Measurements from ENCODE around the gene GCNT2.
"Not testable (repeated sequence)": the region's sequence is repeated elsewhere in the genome, so short reads cannot be mapped to it uniquely, and the experiment has no call there.

GCNT2 gene

DNA sequence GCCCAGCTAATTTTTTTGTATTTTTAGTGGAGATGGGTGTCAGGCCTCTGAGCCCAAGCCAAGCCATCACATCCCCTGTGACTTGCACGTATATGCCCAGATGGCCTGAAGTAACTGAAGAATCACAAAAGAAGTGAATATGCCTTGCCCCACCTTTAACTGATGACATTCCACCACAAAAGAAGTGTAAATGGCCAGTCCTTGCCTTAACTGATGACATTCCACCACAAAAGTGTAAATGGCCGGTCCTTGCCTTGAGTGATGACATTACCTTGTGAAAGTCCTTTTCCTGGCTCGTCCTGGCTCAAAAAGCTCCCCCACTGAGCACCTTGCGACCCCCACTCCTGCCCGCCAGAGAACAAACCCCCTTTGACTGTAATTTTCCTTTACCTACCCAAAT lies 54.4 kb downstream of the GCNT2 start:
- H3K27ac ChIP-seq (ENCODE audit: low read depth in 2 of 2, low read length in 2 of 2); H3K9me3 ChIP-seq (ENCODE audit: control insufficient read depth in 2 of 2, low read length in 2 of 2); H3K27me3 ChIP-seq (ENCODE audit: control insufficient read depth in 2 of 2, insufficient read depth in 2 of 2, low read length in 2 of 2); H3K36me3 ChIP-seq (ENCODE audit: control insufficient read depth in 2 of 2, insufficient read depth in 2 of 2, low read length in 2 of 2); H3K4me3 ChIP-seq (ENCODE audit: low read length in 2 of 2); H3K9ac ChIP-seq (ENCODE audit: low read depth in 1 of 2, low read length in 2 of 2); H3K4me1 ChIP-seq (ENCODE audit: control insufficient read depth in 2 of 2, insufficient read depth in 2 of 2, low read length in 2 of 2): not testable (repeated sequence)

DNA sequence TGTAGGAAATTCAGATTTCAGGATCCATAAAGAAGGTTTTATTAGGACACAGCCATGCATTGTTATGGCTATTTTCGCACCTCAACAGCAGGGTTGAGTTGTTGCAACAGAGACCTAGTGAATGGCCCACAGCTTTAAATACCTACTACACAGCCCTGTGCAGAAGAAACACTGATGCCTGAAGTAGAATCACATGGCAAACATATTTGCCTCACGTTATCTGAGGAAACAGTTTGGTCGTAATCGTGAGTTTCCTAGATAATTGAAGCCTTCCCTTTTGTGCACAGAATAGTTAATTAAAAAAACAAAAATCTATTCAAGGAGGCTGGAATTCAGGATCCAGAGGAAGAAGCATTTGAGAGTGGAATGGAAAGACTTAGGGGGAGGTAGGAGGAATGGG lies 55.1 kb downstream of the GCNT2 start:
- Histone ChIP-seq H3K4me1 (ENCODE audit: control insufficient read depth in 2 of 2, insufficient read depth in 2 of 2, low read length in 2 of 2) (no peaks in the 10 kb centered on the region), H3K36me3 (ENCODE audit: control insufficient read depth in 2 of 2, insufficient read depth in 2 of 2, low read length in 2 of 2) (no peaks in the 10 kb centered on the region), H3K9ac (ENCODE audit: low read depth in 1 of 2, low read length in 2 of 2) (no peak overlapping the region), H3K27me3 (ENCODE audit: control insufficient read depth in 2 of 2, insufficient read depth in 2 of 2, low read length in 2 of 2) (no peaks in the 10 kb centered on the region), H3K27ac (ENCODE audit: low read depth in 2 of 2, low read length in 2 of 2) (no peak overlapping the region), H3K9me3 (ENCODE audit: control insufficient read depth in 2 of 2, low read length in 2 of 2) (no peaks in the 10 kb centered on the region), H3K4me3 (ENCODE audit: low read length in 2 of 2) (no peak overlapping the region)

DNA sequence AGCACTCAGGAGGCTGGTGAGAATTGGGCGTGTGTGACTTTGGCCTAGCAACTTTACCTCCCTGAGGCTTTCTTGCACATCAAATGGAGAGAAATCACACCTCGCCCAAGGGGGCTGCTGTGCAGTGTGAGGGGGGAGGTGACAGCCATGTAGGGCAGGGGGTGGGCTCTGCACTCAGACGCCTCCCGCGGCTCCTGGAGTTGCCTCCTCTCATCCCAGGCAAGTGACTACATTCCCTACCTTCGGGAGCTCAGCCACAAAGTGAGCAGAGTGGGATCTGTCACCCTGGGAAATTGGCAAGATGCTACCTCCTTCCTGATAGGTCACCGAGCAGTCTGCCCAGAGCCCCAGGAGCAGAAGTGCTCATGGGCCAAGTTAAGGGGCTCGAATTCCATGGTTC lies 56.0 kb downstream of the GCNT2 start:
- Histone ChIP-seq H3K4me1 (ENCODE audit: control insufficient read depth in 2 of 2, insufficient read depth in 2 of 2, low read length in 2 of 2) (no peaks in the 10 kb centered on the region), H3K4me3 (ENCODE audit: low read length in 2 of 2) (no peak overlapping the region), H3K27me3 (ENCODE audit: control insufficient read depth in 2 of 2, insufficient read depth in 2 of 2, low read length in 2 of 2) (no peaks in the 10 kb centered on the region), H3K36me3 (ENCODE audit: control insufficient read depth in 2 of 2, insufficient read depth in 2 of 2, low read length in 2 of 2) (no peaks in the 10 kb centered on the region), H3K9me3 (ENCODE audit: control insufficient read depth in 2 of 2, low read length in 2 of 2) (no peaks in the 10 kb centered on the region), H3K9ac (ENCODE audit: low read depth in 1 of 2, low read length in 2 of 2) (no peak overlapping the region), H3K27ac (ENCODE audit: low read depth in 2 of 2, low read length in 2 of 2) (no peak overlapping the region)

DNA sequence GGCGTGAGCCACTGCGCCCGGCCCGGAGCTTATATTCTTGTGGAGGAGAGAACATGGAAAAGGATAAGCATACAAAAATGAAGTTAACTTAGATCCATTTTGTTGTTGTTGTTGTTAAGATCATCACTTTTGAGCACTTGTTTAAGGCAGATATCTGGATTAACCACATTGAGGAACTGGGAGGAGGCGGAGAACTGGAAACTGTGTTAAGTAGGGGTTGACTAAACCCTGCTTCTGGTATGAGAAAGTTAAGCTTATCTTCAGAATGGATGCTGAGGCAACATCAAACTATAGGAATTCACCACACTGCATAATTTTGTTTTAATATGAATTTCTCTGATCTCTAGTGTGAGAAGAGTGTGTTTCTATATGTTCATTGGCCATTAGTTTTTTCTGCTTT lies 57.6 kb downstream of the GCNT2 start:
- Histone ChIP-seq H3K9ac (ENCODE audit: low read depth in 1 of 2, low read length in 2 of 2) (no peak overlapping the region), H3K4me1 (ENCODE audit: control insufficient read depth in 2 of 2, insufficient read depth in 2 of 2, low read length in 2 of 2) (peaks cover 7% of the 10 kb centered on the region in 2 donors), H3K27ac (ENCODE audit: low read depth in 2 of 2, low read length in 2 of 2) (no peak overlapping the region), H3K4me3 (ENCODE audit: low read length in 2 of 2) (no peak overlapping the region), H3K27me3 (ENCODE audit: control insufficient read depth in 2 of 2, insufficient read depth in 2 of 2, low read length in 2 of 2) (no peaks in the 10 kb centered on the region), H3K36me3 (ENCODE audit: control insufficient read depth in 2 of 2, insufficient read depth in 2 of 2, low read length in 2 of 2) (no peaks in the 10 kb centered on the region), H3K9me3 (ENCODE audit: control insufficient read depth in 2 of 2, low read length in 2 of 2) (no peaks in the 10 kb centered on the region)

DNA sequence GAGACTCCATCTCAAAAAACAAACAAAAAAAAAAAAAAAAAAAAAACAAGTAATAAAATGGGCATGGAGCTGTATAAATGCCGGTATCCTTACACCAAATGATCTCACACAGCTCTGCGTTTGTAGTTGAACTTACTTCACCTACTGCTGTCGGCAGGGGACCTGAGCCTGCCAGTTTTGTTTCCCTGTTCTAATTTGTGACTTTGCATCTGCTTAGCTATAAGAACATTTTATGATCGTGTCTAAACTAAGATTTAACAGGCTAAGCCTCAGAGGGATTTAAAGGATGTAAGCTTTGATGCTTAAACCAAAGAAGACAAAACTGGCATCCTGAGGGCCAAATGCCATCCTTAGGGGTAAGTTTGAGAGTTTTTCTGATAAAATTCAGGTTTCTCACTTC lies 58.7 kb downstream of the GCNT2 start:
- H3K27me3 ChIP-seq (ENCODE audit: control insufficient read depth in 2 of 2, insufficient read depth in 2 of 2, low read length in 2 of 2): no peaks in the 10 kb centered on the region
- H3K9ac ChIP-seq (ENCODE audit: low read depth in 1 of 2, low read length in 2 of 2): no peak overlapping the region
- no peak overlapping the region for H3K4me3 ChIP-seq (ENCODE audit: low read length in 2 of 2)
- no peaks in the 10 kb centered on the region for H3K36me3 ChIP-seq (ENCODE audit: control insufficient read depth in 2 of 2, insufficient read depth in 2 of 2, low read length in 2 of 2)
- peaks cover 7% of the 10 kb centered on the region in 2 donors for H3K4me1 ChIP-seq (ENCODE audit: control insufficient read depth in 2 of 2, insufficient read depth in 2 of 2, low read length in 2 of 2)
- H3K27ac ChIP-seq (ENCODE audit: low read depth in 2 of 2, low read length in 2 of 2): no peak overlapping the region
- no peaks in the 10 kb centered on the region for H3K9me3 ChIP-seq (ENCODE audit: control insufficient read depth in 2 of 2, low read length in 2 of 2)

DNA sequence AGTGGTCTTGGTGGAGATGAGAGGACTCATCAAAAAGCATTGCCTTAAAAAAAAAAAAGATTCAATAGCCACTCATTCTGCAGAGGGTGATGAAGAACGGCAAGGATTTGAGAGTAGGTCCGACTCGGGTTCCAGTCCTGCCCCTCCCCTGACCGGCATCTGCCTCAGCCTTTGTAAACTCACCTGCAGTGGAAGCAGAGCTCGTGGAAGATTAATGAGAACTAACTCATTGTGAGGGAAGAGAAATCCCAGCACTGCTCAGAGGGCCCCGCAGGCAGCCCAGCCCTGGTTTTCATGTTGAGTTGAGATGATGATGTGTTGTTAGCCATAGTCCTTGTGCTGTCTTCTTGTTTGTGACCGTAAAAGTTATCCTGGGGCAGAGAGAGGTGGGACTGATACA lies 59.4 kb downstream of the GCNT2 start:
- Histone ChIP-seq H3K36me3 (ENCODE audit: control insufficient read depth in 2 of 2, insufficient read depth in 2 of 2, low read length in 2 of 2) (no peaks in the 10 kb centered on the region), H3K27ac (ENCODE audit: low read depth in 2 of 2, low read length in 2 of 2) (no peak overlapping the region), H3K4me3 (ENCODE audit: low read length in 2 of 2) (no peak overlapping the region), H3K4me1 (ENCODE audit: control insufficient read depth in 2 of 2, insufficient read depth in 2 of 2, low read length in 2 of 2) (peaks cover 7% of the 10 kb centered on the region in 2 donors), H3K9me3 (ENCODE audit: control insufficient read depth in 2 of 2, low read length in 2 of 2) (no peaks in the 10 kb centered on the region), H3K9ac (ENCODE audit: low read depth in 1 of 2, low read length in 2 of 2) (no peak overlapping the region), H3K27me3 (ENCODE audit: control insufficient read depth in 2 of 2, insufficient read depth in 2 of 2, low read length in 2 of 2) (no peaks in the 10 kb centered on the region)

DNA sequence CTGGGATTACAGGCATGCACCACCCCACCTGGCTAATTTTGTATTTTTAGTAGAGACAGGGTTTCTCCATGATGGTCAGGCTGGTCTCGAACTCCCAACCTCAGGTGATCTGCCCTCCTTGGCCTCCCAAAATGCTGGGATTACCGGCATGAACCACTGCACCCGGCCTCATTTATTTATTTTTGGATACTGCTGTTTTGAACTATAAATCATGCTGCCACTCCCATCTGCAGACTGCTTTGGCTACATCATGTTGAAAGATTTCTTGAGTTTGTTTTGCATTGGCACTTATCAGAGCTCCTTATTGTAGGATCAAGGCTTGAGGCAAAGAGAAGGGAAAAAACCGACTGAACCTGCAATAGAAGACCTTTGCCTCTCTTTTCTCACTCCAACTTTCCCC lies 60.3 kb downstream of the GCNT2 start:
- not testable (repeated sequence) for H3K9me3 ChIP-seq (ENCODE audit: control insufficient read depth in 2 of 2, low read length in 2 of 2); H3K4me1 ChIP-seq (ENCODE audit: control insufficient read depth in 2 of 2, insufficient read depth in 2 of 2, low read length in 2 of 2); H3K9ac ChIP-seq (ENCODE audit: low read depth in 1 of 2, low read length in 2 of 2); H3K4me3 ChIP-seq (ENCODE audit: low read length in 2 of 2); H3K27me3 ChIP-seq (ENCODE audit: control insufficient read depth in 2 of 2, insufficient read depth in 2 of 2, low read length in 2 of 2); H3K36me3 ChIP-seq (ENCODE audit: control insufficient read depth in 2 of 2, insufficient read depth in 2 of 2, low read length in 2 of 2); H3K27ac ChIP-seq (ENCODE audit: low read depth in 2 of 2, low read length in 2 of 2)

DNA sequence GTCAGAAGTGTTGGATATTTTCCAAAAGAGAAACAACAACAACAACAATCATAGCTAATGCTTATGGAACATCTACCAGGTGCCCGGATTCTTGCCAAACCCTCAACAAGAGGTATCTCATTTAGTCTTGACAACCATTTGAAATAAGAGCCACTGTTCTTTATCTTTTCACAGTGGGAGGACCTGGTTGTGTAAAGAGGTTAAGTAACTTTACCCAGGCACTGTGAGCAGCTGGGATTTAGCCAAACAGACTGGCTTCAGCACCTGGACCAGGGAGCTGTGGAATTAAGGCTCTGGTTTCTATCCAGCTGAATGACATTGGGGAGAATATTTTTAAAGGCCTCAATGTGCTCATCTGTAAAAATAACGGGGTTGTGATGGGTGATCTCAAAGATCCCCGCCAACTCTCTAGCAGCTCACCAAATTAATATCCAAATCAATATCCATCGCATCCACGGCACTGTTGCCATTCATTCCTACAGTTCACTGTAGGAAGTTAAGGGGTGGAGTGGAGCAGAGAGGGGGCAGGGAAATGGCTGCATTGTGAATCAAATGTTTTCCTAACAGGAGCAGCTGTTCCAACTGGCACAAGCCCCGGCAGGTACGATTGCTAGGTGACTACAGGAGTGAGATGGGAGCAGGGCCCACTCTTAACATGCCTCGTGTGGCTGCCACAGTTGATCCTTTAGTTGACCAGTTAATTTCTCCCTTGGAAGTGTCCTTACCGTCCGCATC lies 61.8 kb downstream of the GCNT2 start:
- H3K4me1 ChIP-seq (ENCODE audit: control insufficient read depth in 2 of 2, insufficient read depth in 2 of 2, low read length in 2 of 2): peaks cover 7% of the 10 kb centered on the region in 2 donors
- H3K27me3 ChIP-seq (ENCODE audit: control insufficient read depth in 2 of 2, insufficient read depth in 2 of 2, low read length in 2 of 2): no peaks in the 10 kb centered on the region
- H3K27ac ChIP-seq (ENCODE audit: low read depth in 2 of 2, low read length in 2 of 2): no peak overlapping the region
- no peaks in the 10 kb centered on the region for H3K9me3 ChIP-seq (ENCODE audit: control insufficient read depth in 2 of 2, low read length in 2 of 2)
- no peak overlapping the region for H3K4me3 ChIP-seq (ENCODE audit: low read length in 2 of 2)
- no peaks in the 10 kb centered on the region for H3K36me3 ChIP-seq (ENCODE audit: control insufficient read depth in 2 of 2, insufficient read depth in 2 of 2, low read length in 2 of 2)
- no peak overlapping the region for H3K9ac ChIP-seq (ENCODE audit: low read depth in 1 of 2, low read length in 2 of 2)

DNA sequence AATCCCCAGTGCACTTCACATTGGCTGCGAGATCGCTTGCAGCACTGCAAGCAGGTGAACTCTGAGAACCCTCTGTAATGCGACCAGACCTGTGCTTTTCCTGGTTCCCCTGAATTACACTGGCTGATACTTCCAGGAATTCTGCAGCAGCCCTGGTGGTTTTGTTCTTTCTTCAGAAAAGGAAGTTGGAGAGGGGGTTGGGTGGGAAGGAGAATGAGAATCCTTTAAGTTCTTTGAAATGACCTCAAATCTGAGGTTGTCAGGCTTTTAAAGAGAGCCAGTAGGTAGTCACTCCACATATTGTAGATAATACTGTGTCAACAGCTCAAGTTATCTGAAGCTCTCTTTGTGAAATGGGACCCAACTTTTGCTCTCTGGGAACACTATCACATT lies 62.4 kb downstream of the GCNT2 start:
- Histone ChIP-seq H3K4me3 (ENCODE audit: low read length in 2 of 2) (no peak overlapping the region), H3K27me3 (ENCODE audit: control insufficient read depth in 2 of 2, insufficient read depth in 2 of 2, low read length in 2 of 2) (no peaks in the 10 kb centered on the region), H3K27ac (ENCODE audit: low read depth in 2 of 2, low read length in 2 of 2) (no peak overlapping the region), H3K36me3 (ENCODE audit: control insufficient read depth in 2 of 2, insufficient read depth in 2 of 2, low read length in 2 of 2) (no peaks in the 10 kb centered on the region), H3K9me3 (ENCODE audit: control insufficient read depth in 2 of 2, low read length in 2 of 2) (no peaks in the 10 kb centered on the region), H3K4me1 (ENCODE audit: control insufficient read depth in 2 of 2, insufficient read depth in 2 of 2, low read length in 2 of 2) (peaks cover 7% of the 10 kb centered on the region in 2 donors), H3K9ac (ENCODE audit: low read depth in 1 of 2, low read length in 2 of 2) (no peak overlapping the region)

DNA sequence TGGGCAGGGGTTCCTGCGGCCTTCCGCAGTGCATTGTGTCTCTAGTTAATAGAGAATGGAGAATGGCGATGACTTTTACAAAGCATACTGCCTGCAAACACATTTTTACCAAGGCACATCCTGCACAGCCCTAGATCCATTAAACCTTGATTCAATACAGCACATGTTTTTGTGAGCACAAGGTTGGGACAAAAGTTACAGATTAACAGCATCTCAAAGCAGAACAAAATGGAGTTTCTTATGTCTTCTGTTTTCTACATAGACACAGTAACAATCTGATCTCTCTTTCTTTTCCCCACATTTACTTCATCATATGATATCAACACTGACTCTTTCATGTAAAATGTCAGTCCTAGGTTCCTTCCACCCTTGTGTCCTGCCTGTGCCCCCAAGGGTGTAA lies 63.5 kb downstream of the GCNT2 start:
- no peak overlapping the region for H3K4me3 ChIP-seq (ENCODE audit: low read length in 2 of 2)
- H3K9me3 ChIP-seq (ENCODE audit: control insufficient read depth in 2 of 2, low read length in 2 of 2): no peaks in the 10 kb centered on the region
- no peaks in the 10 kb centered on the region for H3K27me3 ChIP-seq (ENCODE audit: control insufficient read depth in 2 of 2, insufficient read depth in 2 of 2, low read length in 2 of 2)
- H3K4me1 ChIP-seq (ENCODE audit: control insufficient read depth in 2 of 2, insufficient read depth in 2 of 2, low read length in 2 of 2): peaks cover 7 to 9% of the 10 kb centered on the region in 2 donors
- no peaks in the 10 kb centered on the region for H3K36me3 ChIP-seq (ENCODE audit: control insufficient read depth in 2 of 2, insufficient read depth in 2 of 2, low read length in 2 of 2)
- no peak overlapping the region for H3K9ac ChIP-seq (ENCODE audit: low read depth in 1 of 2, low read length in 2 of 2)
- H3K27ac ChIP-seq (ENCODE audit: low read depth in 2 of 2, low read length in 2 of 2): no peak overlapping the region

Data from mucosa of rectum (tissue), 2 donors.